ENCODE data around the gene SREBF1.
A peak's percentile ranks its signal among the peaks of the same experiment; 100 is the strongest.

Gene SREBF1

DNA sequence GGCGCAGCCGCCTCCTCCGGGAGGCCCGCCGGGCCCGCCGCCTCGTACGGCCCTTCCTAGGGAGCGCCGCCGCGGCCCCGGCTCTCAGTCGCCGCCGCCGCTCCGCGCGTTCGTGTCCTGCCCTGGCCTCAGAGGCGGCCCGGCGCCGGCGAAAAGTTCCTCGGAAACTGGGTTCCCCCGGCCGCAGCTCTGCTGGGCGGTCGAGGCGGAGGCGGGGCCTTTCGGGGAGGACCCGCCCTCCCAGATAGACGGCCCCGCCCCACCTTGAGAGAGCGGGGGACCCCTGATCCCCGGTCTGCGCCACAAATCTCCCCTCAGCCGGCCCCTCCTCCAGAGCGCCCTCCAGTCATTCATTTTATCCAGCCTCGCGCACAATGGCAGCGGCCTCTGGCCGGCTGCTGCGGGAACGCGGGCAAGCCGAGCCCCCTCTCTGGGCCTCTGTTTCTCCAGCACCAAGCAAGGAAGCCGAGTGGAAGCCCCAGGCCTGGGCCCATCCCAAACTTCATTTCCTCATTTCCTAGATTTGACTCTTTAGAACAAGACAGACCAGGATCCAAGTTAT, at the start of gene SREBF1:
Gene SREBF1, minus strand, starts transcription at position 169 of the 562 bp plus-strand sequence. CDS start 169 bp downstream, outside the sequence.
- peak in 1 of 2 donors; percentile 60 for DNase-seq (ENCODE audit: low read depth in 2 of 2)

DNA sequence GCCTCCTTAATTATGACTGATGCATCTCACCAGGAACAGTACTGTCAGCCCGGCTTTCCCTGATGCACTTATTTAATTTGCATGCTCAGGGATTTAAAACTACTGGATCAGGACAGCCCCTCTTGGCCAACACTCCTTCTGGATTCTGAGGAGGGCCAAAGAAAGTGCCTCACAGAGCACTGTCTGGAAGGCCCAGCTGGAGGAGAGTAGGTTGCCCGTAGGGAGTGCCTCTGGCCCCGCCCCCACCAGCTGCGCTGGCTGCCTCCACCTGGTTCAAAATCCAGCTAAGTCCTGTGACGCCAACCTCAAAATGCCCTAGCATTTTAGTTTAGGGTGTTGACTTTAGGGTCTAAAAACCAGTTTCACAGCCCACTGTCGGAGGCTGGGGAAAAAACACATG, 49.4 kb upstream of the SREBF1 start:
- DNase-seq (ENCODE audit: low read depth in 2 of 2) = no peak

DNA sequence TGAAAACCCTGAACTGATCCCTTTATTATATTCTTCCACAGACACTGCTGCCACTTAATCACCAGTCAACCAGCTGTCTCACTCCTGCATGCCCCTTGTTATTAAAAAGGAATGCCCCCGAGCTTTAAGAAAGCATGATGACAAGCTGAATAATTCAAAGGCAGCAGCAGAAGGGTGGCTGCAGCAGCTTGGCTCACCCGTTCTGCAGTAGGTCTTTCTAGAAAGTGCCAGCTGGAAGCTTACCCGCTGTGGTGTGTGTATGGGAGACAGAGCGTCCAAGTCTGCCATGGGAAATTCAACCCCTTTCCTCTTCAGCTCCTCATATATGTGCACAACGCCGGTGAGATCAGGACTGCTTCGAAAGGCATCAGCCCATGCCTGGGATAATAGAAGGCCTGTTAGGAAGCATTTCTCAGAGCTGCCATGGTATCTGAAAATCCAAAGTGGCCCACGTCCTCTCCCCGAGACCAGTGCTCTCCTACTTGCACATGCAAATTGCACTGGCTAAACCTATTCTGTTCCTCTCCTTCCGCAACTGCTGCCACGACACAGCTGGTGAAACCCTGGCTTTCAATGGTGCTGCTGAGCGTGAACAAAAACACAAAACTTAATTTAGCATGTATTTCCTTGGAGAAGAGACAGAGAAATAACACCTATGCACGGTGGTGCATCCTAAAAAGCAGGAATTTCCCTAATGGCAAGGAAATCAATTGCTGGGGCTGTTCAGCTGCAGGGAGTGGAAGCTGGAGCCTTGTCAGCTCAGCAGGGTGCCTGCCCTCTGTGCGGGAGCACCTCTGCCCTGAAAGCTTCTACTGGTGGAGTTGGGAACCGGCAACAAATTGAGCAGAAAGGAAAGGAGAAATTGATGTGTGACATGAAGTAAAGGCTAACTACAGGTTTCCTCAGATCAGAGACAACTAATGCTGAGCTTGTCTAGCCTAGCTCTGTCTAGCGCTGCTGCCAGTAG, 47.9 kb upstream of the SREBF1 start:
- DNase-seq (ENCODE audit: low read depth in 2 of 2) = no peak

DNA sequence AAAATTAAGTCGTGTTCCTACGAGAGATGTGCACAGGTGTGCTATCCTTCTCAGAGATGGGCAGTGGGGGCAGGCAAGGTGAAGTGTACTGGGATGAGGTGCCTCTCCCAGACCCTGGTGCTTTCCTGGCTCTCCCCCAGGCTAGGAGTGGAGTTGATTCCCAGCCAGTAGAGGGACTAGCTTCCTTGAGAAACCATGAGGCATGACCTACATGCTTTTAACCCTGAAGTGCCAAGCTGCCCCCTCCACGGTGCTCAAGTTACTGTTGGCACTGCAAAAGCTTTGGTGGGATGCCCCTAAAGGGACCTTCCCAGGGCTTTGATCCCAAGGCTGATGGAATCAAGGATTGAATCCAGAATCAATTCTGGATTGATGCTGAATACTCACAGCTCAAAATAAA, 47.0 kb upstream of the SREBF1 start:
- no peak for DNase-seq (ENCODE audit: low read depth in 2 of 2)

DNA sequence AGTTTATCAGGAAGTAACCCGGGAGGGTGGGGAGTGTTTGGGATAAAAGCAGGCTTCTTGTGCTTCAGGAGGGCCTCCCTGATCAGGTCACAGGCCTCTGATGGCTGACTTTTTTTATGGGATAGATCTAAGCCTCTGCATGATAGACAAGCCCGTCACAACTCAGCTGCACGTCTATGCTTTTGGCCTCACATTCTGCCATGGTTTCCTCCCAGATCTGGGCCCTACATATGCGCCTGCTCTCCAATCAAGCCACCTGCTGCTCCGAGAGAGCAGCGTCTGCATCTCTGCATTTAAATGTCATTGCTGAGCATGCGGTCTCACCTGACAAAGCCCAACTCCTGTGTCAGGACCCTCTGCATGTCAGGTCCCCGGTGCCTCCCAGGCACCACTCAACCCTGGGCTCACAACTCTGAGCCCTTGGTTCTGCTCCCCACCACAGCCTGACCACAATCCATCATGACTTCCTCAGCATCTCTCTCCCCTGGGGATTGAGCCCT, 45.3 kb upstream of the SREBF1 start:
- DNase-seq (ENCODE audit: low read depth in 2 of 2) = no peak

DNA sequence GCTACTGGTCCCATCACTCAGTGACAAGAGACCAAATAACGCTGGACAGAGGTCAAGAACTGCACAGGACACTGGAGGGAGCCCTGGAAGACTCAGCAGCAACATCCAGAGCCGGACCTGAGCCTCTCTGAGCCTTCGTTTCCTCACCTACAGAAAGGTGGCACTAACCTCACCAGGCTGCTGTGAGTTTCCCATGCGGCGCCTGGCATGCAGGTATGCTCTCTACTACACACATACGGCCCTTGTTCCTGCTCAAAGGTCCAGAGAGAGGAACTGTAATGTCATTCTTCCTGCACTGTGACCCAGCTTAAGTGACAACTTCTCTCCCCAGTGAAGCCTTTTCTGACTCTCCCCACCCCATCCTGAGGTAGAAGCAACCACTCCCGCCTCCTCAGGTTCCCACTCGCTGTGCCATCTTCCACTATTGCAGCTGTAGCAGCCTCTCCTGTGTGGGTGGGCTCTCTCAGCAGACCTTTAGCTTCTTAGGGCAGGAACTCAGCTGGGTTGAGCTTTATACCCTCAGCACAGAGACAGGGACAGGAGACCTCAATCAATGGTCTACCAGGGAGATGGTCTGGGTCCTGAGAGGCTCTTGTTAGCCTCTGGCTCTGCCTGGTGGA, 43.9 kb upstream of the SREBF1 start:
- DNase-seq (ENCODE audit: low read depth in 2 of 2) = no peak

DNA sequence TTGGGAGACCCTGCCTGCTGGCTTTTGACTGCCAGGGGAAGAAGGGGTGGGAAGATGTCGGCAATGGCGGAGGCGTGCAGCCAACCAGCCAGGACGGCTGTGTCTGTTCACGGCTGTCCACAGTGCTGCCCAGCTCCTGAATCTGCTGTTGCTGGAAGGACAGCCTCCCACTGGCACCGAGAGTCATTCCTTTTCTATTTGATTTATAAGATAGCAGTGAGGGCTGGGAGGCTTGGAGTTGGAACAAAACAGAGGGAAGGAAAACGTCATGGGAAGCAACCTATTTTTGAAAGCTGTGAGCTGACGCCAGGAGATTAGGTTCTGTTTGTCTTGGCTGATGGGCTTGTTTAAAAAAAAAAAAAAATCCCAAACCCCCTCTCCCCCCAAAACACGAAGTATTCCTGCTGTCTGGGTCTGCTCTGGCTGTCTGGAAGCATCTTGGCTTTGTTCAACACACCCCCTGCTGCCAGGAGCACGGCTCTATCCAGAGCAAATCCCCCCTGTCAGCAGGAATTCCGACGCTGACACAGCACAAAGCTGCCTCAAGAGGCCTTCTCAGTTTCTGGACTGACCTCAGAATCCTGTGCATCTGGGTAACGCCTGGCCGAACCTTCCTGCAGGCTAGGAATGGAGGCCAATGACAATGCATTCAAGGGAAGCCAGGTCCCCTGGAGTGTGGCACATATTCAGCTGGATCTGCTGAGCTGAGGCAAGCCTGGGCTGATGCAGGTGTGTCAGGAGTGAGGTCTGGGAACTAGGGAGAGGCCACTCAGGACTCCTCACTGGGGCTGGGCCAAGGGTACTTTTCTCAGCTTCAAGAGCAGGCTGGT, 41.0 kb upstream of the SREBF1 start:
- DNase-seq (ENCODE audit: low read depth in 2 of 2) = no peak

DNA sequence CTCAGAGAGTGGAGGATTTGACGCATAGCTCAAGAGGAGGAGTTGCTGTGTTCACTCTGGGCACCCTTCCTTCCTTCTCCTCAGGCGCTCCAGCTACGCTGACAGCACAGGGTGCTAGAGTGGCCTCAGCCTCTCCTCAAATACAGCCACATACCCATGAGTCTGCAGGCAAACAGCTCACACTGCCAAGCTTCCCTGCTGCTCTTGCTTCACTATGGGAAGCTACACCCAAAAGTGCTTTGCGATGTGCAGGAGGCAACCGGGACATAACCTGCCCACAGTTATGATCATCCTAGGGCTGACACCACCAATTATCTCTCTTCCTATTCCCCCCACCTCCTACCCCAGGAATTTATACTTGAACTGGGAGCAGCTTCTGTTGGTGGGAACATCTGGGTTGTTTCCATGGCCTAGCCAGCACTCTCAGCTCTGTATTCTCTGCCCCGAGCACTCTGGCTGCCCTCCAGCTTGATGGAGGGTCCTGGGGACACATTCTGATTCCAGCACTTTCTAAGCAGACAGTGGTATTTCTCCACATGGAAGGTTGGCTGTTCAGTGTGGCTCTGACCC, 40.3 kb upstream of the SREBF1 start:
- DNase-seq (ENCODE audit: low read depth in 2 of 2) = no peak

DNA sequence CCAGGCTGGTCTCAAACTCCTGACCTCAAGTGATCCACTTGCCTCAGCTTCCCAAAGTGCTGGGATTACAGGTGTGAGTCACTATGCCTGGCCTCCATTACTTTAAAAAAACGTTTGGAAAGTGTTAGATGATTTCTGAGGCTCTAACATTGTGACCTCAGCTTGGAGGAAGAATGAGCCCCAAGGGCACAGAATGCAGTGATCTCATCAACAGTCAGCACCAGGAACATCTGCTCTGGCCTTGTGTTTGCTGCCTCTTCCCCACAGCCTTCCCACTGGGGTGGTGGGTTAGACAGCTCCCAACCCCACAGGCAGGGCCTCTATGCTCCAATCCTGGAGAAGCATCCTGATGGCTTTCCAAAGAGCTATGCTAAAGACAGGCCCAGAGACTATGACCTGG, 37.7 kb upstream of the SREBF1 start:
- DNase-seq (ENCODE audit: low read depth in 2 of 2) = no peak

DNA sequence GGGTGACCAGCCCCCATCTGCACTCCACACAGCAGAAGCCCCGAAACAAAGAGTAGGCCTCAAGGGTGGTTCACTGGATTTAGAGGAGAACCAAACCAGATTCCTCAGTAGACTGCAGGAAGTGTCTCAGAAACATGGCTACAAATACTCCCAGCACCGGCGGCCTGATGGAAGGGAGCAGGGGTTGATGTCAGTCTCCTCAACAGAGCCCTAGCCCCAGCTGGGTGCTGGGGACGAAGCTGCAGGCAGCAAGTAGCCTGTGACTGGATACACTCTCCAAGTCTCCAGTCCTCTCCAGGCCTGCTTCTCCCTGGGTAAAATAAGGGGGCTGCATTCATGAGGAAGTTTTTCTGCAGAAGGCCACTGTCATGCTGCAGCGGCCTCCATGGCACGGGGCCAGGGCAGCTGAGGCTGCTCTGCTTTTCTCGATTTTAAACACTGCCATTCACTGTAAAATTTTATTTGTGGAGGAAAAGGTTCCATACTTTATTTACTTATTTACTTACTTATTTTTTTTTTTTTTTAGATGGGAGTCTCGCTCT, 36.7 kb upstream of the SREBF1 start:
- DNase-seq (ENCODE audit: low read depth in 2 of 2) = no peak

DNA sequence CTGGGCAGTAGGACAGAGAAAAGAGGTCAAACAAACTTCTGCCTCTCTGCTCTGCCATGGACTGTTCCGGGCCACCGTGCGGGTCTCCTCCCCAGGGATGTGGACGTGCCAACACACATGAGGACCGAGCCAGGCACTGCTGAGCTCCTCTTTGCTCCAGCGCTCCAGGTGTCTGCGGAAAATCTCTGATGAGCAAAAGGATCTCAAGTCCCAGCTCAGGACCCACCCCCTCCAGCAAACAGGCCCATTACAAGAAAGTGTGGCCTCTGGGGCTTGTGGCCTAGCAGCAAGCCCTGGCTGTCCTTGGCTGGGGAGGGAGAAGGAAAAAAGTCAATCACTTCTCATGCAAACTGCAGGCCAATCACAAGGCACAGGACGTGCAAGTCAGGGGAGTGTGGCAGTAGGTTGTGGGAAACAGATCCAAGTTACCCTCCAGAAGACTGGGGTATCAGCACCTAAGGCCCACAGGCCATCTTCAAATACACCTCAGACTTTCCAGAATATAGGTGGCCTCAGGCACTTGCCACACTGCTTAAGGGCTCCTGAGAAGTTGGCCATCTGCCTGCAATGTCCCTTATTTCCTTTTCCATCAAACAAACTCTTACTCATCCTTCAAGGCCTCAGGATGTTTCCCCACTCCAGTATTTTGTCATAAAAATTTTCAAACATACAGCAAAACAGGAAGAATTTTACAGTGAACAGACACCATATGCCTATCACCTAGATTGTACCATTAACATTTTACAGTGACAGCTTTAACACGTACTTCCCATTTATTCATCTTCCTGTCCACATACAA, 36.0 kb upstream of the SREBF1 start:
- DNase-seq (ENCODE audit: low read depth in 2 of 2) = no peak

DNA sequence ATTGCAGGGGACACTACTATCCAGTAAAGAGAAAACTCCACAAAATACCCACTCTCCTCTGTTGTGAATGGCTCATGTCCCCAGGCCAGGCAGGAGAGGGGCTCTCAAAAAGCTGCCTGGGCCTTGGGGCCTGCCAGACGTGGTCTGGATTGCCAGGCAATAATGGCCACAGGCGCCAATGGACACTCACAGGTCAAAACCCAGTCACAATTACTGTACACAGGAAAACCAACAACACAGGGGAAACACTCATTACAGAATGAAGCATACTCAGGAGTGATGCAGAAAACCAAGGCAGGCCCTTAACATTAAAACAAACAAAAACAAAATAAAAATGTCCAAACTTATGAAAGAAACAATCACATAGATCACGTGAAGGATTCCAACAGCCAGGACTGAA, 35.1 kb upstream of the SREBF1 start:
- DNase-seq (ENCODE audit: low read depth in 2 of 2) = no peak

DNA sequence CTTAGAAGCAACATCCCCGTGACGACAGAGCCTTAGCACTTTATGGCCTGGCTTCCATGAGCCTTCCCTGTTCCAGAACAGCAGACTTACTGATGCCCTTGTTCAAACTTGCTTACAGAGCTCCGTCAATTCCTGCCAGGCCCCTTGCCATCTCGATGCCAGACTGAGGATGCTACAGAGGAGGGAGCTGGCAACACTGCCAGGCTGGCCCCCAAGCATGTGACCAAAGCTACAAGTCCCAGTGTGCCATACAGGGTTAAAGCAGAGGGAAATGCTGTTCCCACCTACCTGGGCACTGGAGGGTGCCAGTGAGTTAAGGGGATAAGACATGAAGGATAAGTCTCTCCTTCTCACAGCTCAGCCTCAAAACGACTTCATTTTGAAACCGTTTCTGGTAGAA, 33.5 kb upstream of the SREBF1 start:
- no peak for DNase-seq (ENCODE audit: low read depth in 2 of 2)

DNA sequence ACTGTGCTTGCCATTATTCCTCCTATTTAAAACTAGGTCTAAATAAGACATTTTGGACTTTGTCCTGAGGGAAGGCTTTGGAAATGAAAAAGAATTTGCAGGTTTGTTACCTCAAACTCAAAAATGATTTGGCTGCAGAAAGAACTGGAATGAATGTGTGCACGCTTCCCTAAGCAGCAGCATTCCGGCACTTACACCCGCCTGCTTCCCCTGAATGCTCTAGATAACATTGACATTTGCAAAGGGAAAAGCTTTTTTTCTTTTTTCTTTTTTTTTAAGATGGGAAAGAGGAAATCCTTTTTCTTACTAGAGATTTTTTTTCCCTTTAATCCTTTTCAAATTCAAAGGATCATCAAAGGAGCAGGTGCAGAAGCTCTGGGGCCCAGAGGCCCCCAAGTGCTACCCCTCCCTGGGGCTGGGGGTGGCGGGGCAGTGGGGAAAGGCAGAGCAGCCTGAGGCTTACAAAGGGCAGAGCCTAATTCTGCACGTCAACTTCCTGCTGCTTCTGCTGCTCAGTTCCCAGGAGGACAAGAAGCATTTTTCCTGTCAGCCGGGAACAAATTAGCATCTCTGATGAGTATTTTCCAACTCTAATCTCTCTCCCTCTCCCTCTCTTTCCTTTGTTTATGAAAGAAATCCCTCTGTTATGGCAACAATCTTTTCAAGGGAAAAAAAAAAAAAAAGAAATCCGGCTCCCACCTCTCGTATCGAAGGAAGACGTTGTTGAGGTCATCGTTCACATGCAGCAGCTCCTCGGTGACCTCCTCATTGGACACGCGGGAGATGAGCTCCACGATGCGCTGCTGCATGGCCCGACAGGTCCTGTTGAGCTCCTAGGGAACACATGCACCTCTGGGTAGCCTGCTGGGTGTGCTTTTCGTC, 32.1 kb upstream of the SREBF1 start:
- no peak for DNase-seq (ENCODE audit: low read depth in 2 of 2)

DNA sequence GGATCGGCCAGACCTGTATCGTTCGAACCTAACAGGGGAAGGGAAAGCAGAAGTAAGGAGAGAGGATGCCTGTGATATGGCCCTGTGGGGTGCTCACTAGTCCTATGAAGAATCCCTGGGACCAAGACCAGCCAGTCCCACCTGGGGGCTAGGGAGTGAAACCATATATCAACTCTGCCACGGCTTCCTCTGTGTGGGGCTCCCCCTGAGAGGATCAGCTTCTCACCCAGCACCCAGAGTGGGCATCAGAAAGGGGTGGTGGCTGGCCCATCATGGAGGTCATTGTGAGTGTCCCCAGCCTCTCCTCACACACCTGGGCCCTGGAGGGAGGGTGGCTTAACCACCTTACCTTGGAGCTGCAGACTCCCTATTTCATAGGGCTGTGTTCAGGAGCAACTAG, 30.1 kb upstream of the SREBF1 start:
- no peak for DNase-seq (ENCODE audit: low read depth in 2 of 2)

DNA sequence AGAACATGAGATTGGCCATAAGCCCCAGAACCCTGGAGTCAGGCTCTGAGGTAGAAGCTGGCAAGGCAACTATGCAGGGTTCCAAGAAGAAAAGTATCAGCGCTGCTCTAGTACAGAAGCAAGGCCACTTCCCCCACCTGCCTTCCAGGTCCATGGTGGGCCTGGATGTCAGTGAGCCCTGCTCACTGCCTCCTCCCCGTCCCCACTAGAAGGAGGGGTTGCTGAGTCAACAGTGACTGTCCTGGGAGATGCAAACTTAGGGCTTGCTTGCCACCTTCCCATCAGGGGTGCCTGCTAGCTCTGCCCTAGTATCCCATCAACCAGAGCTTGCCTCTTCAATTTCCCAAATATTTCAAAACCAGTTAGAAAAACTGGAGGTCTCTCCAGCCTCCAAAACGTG, 29.6 kb upstream of the SREBF1 start:
- DNase-seq (ENCODE audit: low read depth in 2 of 2) = no peak

DNA sequence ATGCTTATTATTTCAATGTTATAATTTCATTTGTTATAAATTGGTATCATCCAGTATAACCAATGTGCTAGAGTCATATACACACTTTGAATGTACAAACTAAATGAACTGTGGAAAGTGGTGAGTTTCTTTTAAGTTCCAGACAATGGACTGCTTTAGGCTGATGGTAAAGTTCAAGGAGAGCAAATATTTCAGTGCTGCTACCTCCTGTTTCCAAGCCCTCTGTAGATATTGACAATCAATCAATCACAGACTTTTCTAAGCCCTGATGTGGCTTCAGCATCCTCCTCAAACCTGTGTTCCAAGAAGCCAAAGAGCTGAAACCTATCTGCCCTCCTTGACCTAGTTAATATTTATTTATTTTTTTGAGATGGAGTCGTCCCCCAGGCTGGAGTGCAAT, 28.2 kb upstream of the SREBF1 start:
- no peak for DNase-seq (ENCODE audit: low read depth in 2 of 2)

DNA sequence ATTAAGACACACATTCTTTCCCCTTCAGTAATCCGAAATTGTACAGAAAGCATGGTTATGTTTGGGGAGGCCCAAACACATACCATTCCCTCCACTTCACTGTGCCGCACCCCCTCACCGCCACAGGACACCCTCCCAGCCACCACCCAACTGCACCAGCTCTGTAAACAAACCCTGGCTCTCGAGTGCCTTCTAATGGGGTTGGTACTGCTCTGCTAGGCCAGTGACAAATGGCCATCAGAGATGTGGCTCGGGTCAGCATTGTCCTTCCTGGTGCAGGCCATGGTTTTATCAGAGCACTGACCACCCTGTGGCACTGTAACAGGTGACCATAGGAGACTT, 24.0 kb upstream of the SREBF1 start:
- DNase-seq (ENCODE audit: low read depth in 2 of 2) = no peak

Measured in stimulated activated CD8-positive, alpha-beta memory T cell treated with anti-CD3 and anti-CD28 coated beads, Interleukin-7, amount 100 ng/mL, for 4 hours (primary cell).